ENCODE results near the gene PDK1. TPM values are rescaled to one million over a fixed set of nuclear protein-coding genes. Genes with fewer than 3 reads are reported as not detected.

Gene PDK1
- total RNA-seq, 1 donor from 2014 or later, result 24.2 TPM

GRCh38 chr2:172642301-172643020 is 86.6 kb downstream of the PDK1 start:
- no peak overlapping the region for H3K4me3 ChIP-seq
- TF ChIP-seq, protein P1, sequence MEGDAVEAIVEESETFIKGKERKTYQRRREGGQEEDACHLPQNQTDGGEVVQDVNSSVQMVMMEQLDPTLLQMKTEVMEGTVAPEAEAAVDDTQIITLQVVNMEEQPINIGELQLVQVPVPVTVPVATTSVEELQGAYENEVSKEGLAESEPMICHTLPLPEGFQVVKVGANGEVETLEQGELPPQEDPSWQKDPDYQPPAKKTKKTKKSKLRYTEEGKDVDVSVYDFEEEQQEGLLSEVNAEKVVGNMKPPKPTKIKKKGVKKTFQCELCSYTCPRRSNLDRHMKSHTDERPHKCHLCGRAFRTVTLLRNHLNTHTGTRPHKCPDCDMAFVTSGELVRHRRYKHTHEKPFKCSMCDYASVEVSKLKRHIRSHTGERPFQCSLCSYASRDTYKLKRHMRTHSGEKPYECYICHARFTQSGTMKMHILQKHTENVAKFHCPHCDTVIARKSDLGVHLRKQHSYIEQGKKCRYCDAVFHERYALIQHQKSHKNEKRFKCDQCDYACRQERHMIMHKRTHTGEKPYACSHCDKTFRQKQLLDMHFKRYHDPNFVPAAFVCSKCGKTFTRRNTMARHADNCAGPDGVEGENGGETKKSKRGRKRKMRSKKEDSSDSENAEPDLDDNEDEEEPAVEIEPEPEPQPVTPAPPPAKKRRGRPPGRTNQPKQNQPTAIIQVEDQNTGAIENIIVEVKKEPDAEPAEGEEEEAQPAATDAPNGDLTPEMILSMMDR (IDR thresholded peaks at IDR 0.05), result no peak
- no peaks in the 10 kb centered on the region for H3K4me1 ChIP-seq
- intact Hi-C loops (cut with DNase I), result no loop called here
- H3K9me3 ChIP-seq, result no peaks in the 10 kb centered on the region
- H3K27me3 ChIP-seq, result no peaks in the 10 kb centered on the region
- H3K27ac ChIP-seq, result no peak overlapping the region
- DNase-seq (ENCODE audit: low spot score in 2 of 2), result no peak
- no peaks in the 10 kb centered on the region for H3K36me3 ChIP-seq

GRCh38 chr2:172643142-172643541 is 87.3 kb downstream of the PDK1 start:
- Histone ChIP-seq H3K4me3 (no peak overlapping the region), H3K27ac (no peak overlapping the region), H3K4me1 (no peaks in the 10 kb centered on the region), H3K9me3 (no peaks in the 10 kb centered on the region), H3K36me3 (no peaks in the 10 kb centered on the region), H3K27me3 (no peaks in the 10 kb centered on the region)
- DNase-seq (ENCODE audit: low spot score in 2 of 2), result no peak
- intact Hi-C loops (cut with DNase I), result no loop called here
- TF ChIP-seq, protein P1 (IDR thresholded peaks at IDR 0.05), result no peak

DNA sequence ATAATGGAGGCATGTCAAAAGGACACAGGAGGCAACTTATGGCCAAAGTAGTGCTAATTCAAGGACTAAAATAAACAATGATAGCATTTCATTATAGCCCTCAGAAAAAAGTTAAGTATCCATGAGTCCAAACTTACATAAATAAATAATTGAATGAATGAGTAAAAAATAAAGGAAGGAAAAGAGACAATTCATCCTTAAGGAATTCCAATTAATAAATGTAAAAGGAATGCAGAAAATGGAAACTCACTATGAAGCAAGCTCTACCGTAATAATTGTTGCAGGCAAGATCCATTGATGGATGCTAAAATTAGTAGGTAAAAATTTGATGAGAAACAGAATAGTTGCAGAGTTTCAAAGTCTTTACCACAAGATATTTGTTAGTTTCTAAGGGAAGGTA is 91.5 kb downstream of the PDK1 start:
- no peaks in the 10 kb centered on the region for H3K27me3 ChIP-seq
- no peak for DNase-seq (ENCODE audit: low spot score in 2 of 2)
- intact Hi-C loops (cut with DNase I), result no loop called here
- TF ChIP-seq, protein P1 (IDR thresholded peaks at IDR 0.05), result no peak
- no peaks in the 10 kb centered on the region for H3K36me3 ChIP-seq
- no peak overlapping the region for H3K27ac ChIP-seq
- H3K9me3 ChIP-seq, result no peaks in the 10 kb centered on the region
- H3K4me1 ChIP-seq, result no peaks in the 10 kb centered on the region
- H3K4me3 ChIP-seq, result no peak overlapping the region

- H3K36me3 ChIP-seq, result no peaks in the 10 kb centered on the region
- H3K27ac ChIP-seq, result no peak overlapping the region
- H3K4me1 ChIP-seq, result no peaks in the 10 kb centered on the region
- no peak overlapping the region for H3K4me3 ChIP-seq
- DNase-seq (ENCODE audit: low spot score in 2 of 2), result no peak
- intact Hi-C loops (cut with DNase I), result no loop called here
- TF ChIP-seq, protein P1 (IDR thresholded peaks at IDR 0.05), result no peak
- H3K27me3 ChIP-seq, result no peaks in the 10 kb centered on the region
- H3K9me3 ChIP-seq, result peaks cover 3 to 7% of the 10 kb centered on the region in 2 donors
Observed at GRCh38 chr2:172655091-172655837, 99.4 kb downstream of the PDK1 start.

GRCh38 chr2:172655838-172656573 is 100.1 kb downstream of the PDK1 start:
- no peak for DNase-seq (ENCODE audit: low spot score in 2 of 2)
- H3K36me3 ChIP-seq, result no peaks in the 10 kb centered on the region
- no peaks in the 10 kb centered on the region for H3K27me3 ChIP-seq
- peaks cover 3 to 7% of the 10 kb centered on the region in 2 donors for H3K9me3 ChIP-seq
- H3K4me1 ChIP-seq, result no peaks in the 10 kb centered on the region
- no peak overlapping the region for H3K4me3 ChIP-seq
- no peak overlapping the region for H3K27ac ChIP-seq
- intact Hi-C loops (cut with DNase I), result no loop called here
- TF ChIP-seq, protein P1 (IDR thresholded peaks at IDR 0.05), result no peak

Other genes starting within 250 kb of the PDK1 start
- gene ITGA6, start 128.5 kb upstream of the PDK1 start, total RNA-seq, result 40.7 TPM
- 79.9 TPM for gene RAPGEF4, start 179.8 kb downstream of the PDK1 start, total RNA-seq